HG02840 (cell line): ENCODE data around the gene SHROOM2.

Experiments
- ATAC-seq: cut with Tn5 transposase; IDR thresholded peaks from one replicate; pipeline ENCODE4 v1.9.1; 2021; ENCODE audit warnings: mild to moderate bottlenecking, moderate library complexity, moderate number of reproducible peaks; ENCODE audit not compliant: unreplicated experiment, low FRiP score

Gene SHROOM2

DNA sequence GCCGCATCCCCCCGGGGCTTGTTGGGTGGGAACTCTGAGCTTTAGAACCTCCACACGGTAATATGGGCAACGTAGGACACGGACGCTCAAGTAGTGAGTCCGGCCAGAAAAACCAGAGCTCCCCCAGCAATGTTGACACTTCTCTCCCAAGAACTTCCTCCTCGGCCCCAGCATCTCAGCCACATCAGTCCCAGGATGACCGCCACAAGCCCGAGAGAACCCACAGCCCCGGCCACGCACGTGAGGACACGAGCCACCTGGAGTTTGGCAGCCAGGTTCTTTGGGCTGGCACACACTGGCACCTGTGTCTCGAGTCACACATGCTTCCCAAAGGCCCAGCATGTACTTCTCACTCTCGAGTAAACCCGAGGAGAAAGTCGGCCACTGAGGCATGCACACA is 197.2 kb downstream of the SHROOM2 start:
- ATAC-seq: no peak

DNA sequence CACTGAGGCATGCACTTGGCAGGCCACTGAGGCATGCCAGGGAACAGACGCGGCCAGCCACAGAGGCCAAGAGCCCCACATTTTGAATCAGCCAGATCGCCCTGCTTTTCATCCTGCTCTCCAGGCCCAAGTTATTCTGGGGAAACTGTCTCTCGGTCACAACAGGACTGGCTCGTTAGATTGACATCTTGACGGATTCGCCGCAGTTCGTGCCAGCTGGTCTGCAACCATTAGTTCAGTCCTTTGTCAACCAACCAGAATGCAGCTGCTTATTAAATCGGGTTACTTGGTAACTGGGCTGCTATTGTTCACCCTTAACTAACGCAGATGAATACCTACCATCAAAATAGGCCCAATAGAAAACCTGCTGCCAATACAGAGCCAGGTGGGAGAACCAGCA is 197.6 kb downstream of the SHROOM2 start:
- ATAC-seq: no peak

DNA sequence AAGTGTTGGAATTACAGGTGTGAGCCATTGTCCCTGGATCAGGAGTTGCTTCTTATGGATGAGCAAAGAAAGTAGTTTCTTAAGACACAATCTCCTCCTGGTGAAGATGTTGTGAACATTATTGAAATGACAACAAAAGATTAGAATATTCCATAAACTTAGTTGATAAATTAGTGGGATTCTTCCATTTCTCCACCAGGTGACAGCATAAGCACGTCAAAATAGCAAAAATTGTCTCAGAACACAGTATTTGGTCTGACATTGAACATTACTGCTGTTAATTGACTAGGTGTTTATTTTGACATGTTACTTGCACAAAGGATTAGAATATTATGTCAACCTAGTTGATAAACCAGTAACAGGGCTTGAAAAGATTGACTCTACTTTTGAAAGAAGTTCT is 202.5 kb downstream of the SHROOM2 start:
- ATAC-seq: no peak

DNA sequence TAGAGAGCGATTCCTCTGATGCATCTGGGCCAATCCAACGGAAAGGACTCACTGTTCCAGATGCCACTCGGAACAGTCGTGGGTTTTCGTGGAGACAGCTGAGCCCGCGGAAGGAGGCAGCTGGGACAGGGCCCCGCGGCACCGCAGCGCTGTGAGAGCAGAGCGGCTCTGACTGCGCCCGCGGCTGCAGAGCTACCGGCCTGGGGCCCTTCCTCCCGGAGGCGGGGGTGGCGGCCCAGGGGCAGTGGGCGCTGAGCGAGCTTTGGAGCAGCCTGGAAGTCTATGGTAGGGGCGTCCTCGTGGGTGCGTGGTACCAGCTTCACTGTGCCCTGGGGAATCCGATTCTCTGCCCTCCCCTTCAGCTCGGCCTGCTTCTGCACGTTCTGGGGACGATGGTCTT is 205.8 kb downstream of the SHROOM2 start:
- ATAC-seq: no peak

DNA sequence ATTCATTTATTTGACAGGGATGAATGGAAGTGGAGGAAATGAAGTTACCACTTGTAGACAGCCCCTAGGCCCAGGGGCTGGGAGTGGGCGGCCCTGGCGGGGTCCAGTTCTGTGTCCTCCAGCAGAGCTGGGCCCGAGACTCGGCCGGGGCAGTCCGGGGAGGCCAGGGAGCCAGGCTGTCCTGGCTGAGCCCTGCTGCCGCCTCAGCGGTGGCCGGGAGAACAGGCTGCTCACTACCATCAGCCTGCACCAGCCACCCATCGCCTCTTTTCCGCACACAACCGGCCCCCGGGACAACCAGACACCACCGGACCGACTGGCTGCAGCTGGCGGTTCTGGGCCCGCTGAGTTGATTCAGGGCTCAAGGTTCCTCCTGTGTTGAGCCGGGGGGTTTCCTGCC is 206.5 kb downstream of the SHROOM2 start:
- no peak for ATAC-seq

DNA sequence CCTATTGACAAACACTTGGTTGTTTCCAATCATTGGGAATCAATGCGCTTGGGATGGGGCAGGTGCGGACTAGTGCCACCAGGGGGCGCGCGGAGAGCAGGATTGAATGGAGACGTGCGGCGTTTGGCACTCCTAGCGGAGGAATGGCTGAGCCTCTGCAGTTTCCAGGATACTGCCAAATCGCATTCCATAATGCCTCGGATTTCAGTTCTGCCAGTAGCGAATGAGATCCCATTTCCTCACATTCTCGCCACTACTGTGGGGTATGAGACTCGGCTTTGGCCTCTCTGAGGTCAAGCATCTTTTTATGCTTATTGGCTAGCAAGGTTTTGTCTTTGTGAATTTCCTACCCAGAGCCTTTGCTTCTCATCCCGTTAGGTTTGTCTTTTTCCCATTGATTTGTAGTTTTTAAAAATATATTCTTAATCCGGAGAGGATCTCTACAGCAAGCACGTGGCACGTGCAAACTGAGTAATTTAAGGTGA is 209.7 kb downstream of the SHROOM2 start:
- ATAC-seq: no peak

GRCh38 chrX:9997041-9997440 is 210.8 kb downstream of the SHROOM2 start:
- ATAC-seq: no peak

DNA sequence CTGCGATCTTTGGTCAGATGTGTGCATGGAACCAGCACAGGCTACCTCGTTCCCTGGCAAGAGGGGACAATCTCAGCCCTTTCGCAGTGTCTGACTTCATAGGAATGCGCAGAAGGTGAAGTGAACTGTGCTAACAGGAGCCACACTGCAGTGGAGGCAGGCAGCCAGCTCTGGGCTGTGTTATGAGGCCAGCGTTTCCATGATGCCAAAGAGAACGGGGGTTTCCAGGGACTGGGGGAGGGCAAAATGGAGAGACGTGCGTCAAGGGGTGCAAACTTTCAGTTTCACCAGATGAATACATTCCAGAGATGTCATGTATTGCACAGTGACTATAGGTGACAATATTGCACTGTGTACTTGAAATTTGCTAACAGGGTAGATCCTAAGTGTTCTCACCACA is 211.3 kb downstream of the SHROOM2 start:
- no peak for ATAC-seq
